Stimulated activated naive B cell treated with anti-CD40 and anti-IgM and Interleukin-4, amounts not matched to agents 10 μg/mL and 1 μg/mL and 100 μg/mL, for 72 hours (primary cell): ENCODE results near the gene OR5B21.

Source experiments
- ATAC-seq, 2 donors: fragments of 150-1000 bp; cut with Tn5 transposase; replicated peaks; 2 replicates each; pipeline ENCODE4 v1.10.0; 2021; ENCODE audit warnings: moderate library complexity in 1 of 2
- DNase-seq: peaks from one replicate; pipeline ENCODE4 v3.0.0; 2021
- H3K27ac Mint-ChIP-seq: one replicate; pipeline ENCODE4 v1.8.0; 2022; ENCODE audit warnings: mild to moderate bottlenecking, mixed read lengths
- H3K27me3 Mint-ChIP-seq, 2 donors: one replicate each; pipeline ENCODE4 v1.8.0; 2022; ENCODE audit warnings: mixed read lengths in 2 of 2
- H3K36me3 Mint-ChIP-seq, 2 donors: one replicate each; pipeline ENCODE4 v1.8.0; 2022; ENCODE audit warnings: mixed read lengths in 2 of 2, mild to moderate bottlenecking in 1 of 2
- H3K4me1 Mint-ChIP-seq, 2 donors: one replicate each; pipeline ENCODE4 v1.8.0; 2022; ENCODE audit warnings: mixed read lengths in 2 of 2, mild to moderate bottlenecking in 1 of 2
- H3K4me3 Mint-ChIP-seq, 2 donors: one replicate each; pipeline ENCODE4 v1.8.0; 2022; ENCODE audit warnings: mild to moderate bottlenecking in 2 of 2, mixed read lengths in 2 of 2, moderate library complexity in 1 of 2
- H3K9me3 Mint-ChIP-seq, 2 donors: one replicate each; pipeline ENCODE4 v1.8.0; 2022; ENCODE audit warnings: mixed read lengths in 2 of 2, mild to moderate bottlenecking in 1 of 2

Gene OR5B21

DNA sequence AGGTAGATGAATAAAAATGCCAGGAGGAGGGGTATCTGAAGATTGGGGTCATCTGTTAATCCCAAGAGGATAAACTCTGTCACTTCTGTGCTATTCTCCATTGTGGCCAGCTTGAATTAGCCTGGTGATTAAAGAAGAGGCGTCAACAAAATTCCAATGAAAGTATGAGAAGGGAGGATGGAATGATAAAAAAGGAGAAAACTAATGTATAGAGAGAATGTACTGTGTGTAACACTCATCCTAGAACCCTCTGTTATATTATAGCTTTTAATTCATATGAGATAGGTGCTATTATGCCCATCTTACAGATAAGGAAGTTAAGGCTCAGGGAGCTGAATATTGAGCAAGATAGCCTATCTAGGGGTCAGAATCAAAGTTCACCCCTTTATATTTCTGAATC lies at the start of gene OR5B21:
Gene OR5B21 (minus strand): TSS at position 101 of the 400 bp plus-strand sequence. CDS start 0 bp downstream, at position 101.
- H3K27ac Mint-ChIP-seq = peak within 1 kb of the TSS; percentile 97
- DNase-seq (no peak), ATAC-seq (no peak)
- H3K4me1 Mint-ChIP-seq = peaks cover 41 to 66% of the 10 kb centered on the region in 2 donors
- peak within 1 kb of the TSS; percentile 64 to 75 for H3K4me3 Mint-ChIP-seq
- peaks cover 9% of the 10 kb centered on the region in 2 donors for H3K9me3 Mint-ChIP-seq
- H3K36me3 Mint-ChIP-seq = peaks cover 43 to 55% of the 10 kb centered on the region in 2 donors
- no peaks in the 10 kb centered on the region for H3K27me3 Mint-ChIP-seq

GRCh38 chr11:58549644-58550043 lies 41.7 kb upstream of the OR5B21 start:
- no peaks in the 10 kb centered on the region for H3K27me3 Mint-ChIP-seq
- no peak for ATAC-seq
- peaks cover 3 to 5% of the 10 kb centered on the region in 2 donors for H3K4me1 Mint-ChIP-seq
- H3K27ac Mint-ChIP-seq = no peak overlapping the region
- peaks cover 60 to 83% of the 10 kb centered on the region in 2 donors for H3K36me3 Mint-ChIP-seq
- H3K9me3 Mint-ChIP-seq = no peaks in the 10 kb centered on the region
- no peak for DNase-seq
- no peak overlapping the region for H3K4me3 Mint-ChIP-seq

- Mint-ChIP-seq H3K4me1 (peaks cover 1 to 5% of the 10 kb centered on the region in 2 donors), H3K36me3 (peaks cover 59 to 81% of the 10 kb centered on the region in 2 donors), H3K27me3 (no peaks in the 10 kb centered on the region), H3K4me3 (no peak overlapping the region), H3K27ac (no peak overlapping the region), H3K9me3 (no peaks in the 10 kb centered on the region)
- ATAC-seq (no peak), DNase-seq (no peak)
These were observed 38.9 kb upstream of the OR5B21 start for GRCh38 chr11:58546841-58547240.

DNA sequence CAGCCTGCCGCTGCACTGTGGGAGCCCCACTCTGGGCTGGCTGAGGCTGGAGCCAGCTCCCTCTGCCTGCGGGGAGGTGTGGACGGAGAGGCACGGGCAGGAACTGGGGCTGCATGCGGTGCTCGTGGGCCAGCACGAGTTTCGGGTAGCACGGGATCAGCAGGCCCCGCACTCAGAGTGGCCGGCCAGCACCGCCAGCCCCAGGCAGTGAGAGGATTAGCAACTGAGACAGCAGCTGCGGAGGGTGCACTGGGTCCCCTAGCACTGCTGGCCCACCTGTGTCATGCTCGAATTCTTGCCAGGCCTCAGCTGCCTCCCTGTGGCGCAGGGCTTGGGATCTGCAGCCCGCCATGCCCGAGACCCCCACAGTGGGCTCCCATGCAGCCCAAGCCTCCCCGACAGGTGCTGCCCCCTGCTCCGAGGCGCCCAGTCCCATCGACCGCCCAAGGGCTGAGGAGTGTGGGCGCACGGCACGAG lies 24.0 kb upstream of the OR5B21 start:
- Mint-ChIP-seq H3K9me3 (peaks cover 2 to 6% of the 10 kb centered on the region in 2 donors), H3K4me1 (peaks cover 36 to 55% of the 10 kb centered on the region in 2 donors), H3K27me3 (no peaks in the 10 kb centered on the region), H3K36me3 (peaks cover 75 to 86% of the 10 kb centered on the region in 2 donors), H3K4me3 (no peak overlapping the region), H3K27ac (no peak overlapping the region)
- DNase-seq = no peak
- peak in 1 of 2 donors; percentile 33 for ATAC-seq

DNA sequence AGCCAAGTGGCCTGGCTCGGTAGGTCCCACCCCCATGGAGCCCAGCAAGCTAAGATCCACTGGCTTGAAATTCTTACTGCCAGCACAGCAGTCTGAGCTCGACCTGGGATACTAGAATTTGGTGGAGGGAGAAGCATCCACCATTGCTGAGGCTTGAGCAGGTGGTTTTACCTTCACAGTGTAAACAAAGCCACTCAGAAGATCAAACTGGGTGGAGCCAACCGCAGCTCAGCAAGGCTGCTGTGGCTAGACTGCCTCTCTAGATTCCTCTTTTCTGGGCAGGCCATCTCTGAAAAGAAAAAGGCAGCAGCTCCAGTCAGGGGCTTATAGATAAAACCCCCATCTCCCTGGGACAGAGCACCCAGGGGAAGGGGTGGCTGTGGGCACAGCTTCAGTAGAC lies 22.3 kb upstream of the OR5B21 start:
- peaks cover 4 to 9% of the 10 kb centered on the region in 2 donors for H3K9me3 Mint-ChIP-seq
- DNase-seq (no peak), ATAC-seq (no peak)
- no peak overlapping the region for H3K4me3 Mint-ChIP-seq
- H3K36me3 Mint-ChIP-seq = peaks cover 67 to 77% of the 10 kb centered on the region in 2 donors
- H3K27me3 Mint-ChIP-seq = no peaks in the 10 kb centered on the region
- H3K4me1 Mint-ChIP-seq = peaks cover 31 to 55% of the 10 kb centered on the region in 2 donors
- H3K27ac Mint-ChIP-seq = peak overlapping the region; percentile 42

- H3K36me3 Mint-ChIP-seq = peaks cover 47 to 69% of the 10 kb centered on the region in 2 donors
- peak overlapping the region; percentile 22 to 53 for H3K4me3 Mint-ChIP-seq
- peaks cover 31 to 70% of the 10 kb centered on the region in 2 donors for H3K4me1 Mint-ChIP-seq
- ATAC-seq (no peak), DNase-seq (no peak)
- no peaks in the 10 kb centered on the region for H3K27me3 Mint-ChIP-seq
- peaks cover 4 to 9% of the 10 kb centered on the region in 2 donors for H3K9me3 Mint-ChIP-seq
- peak overlapping the region; percentile 96 for H3K27ac Mint-ChIP-seq
These were observed 19.5 kb upstream of the OR5B21 start for GRCh38 chr11:58527429-58527828.

- Mint-ChIP-seq H3K36me3 (peaks cover 46 to 73% of the 10 kb centered on the region in 2 donors), H3K27ac (peak overlapping the region; percentile 96), H3K4me3 (peak overlapping the region; percentile 12 to 41), H3K9me3 (peaks cover 4 to 9% of the 10 kb centered on the region in 2 donors), H3K4me1 (peaks cover 31 to 70% of the 10 kb centered on the region in 2 donors), H3K27me3 (no peaks in the 10 kb centered on the region)
- ATAC-seq = no peak
- DNase-seq = no peak
These were observed 18.8 kb upstream of the OR5B21 start for GRCh38 chr11:58526721-58527120.

DNA sequence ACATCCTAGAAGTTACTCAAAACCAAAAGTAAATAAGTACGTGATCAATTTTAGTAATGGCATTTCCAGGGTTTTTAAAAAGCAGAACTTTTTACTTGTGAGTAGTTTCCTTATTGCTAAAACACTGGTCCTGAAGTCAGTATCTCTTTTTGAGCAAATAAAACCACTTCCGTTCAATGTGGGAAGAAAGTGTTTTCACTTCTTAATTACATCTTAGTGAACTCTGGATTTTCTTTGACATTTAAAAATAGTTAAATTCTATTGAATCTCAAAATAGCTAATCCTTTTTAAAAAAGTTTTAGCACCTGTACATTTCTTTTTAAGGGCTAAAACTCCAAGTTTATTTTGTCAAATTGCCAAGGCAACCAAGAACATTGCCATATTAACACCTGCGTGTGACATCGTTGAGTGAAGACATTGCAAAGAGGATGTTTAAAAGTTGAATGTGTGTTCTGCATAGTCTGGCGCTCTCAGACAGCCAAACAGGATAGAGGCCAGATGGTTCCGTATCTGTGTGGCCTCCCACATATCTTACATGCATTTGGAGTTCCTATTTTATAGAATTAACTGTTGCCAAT lies 17.2 kb upstream of the OR5B21 start:
- H3K36me3 Mint-ChIP-seq = peaks cover 35 to 66% of the 10 kb centered on the region in 2 donors
- peak overlapping the region; percentile 96 for H3K27ac Mint-ChIP-seq
- peak overlapping the region in 1 of 2 donors; percentile 63 for H3K4me3 Mint-ChIP-seq
- peaks cover 4 to 9% of the 10 kb centered on the region in 2 donors for H3K9me3 Mint-ChIP-seq
- peaks cover 26 to 58% of the 10 kb centered on the region in 2 donors for H3K4me1 Mint-ChIP-seq
- H3K27me3 Mint-ChIP-seq = no peaks in the 10 kb centered on the region
- peak; percentile 89 to 91 for ATAC-seq
- DNase-seq = peak; percentile 72

DNA sequence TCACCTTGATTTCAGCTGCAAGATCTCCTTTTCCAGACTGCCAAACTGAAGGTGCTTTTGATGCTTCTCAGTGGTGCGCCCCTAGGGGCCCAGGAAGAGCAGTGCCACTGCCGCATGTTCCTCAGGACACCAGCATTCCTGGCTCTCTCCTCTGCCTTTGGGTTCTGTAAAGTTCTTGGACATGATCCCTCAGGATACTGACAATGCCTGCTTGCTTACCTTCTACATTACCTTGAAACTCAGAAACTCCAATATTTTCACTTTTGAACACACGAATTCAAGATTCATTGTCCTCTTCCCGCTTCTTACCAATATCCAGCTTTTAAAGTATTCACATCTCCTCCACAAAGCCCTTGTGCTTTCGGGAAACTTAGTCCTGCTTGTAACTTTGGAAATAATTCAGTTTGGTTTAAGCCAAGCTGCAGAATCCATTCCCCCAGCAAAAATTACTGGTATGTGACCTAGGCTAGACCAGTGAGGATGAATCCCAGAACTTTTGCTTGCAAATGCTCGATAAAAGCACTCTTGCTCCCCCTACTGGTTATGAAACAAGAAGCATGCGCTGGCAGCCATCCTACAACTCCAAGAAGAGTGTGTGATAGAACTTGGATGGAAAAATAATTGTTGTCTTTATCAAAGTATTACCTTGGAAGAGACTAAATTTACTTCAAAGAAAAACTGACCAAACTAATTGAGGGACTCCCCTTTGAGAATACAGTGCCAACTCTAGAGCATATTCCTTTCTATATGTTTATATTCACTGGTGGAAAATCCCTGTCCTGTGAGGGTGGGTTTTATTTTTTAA lies 16.5 kb upstream of the OR5B21 start:
- H3K36me3 Mint-ChIP-seq = peaks cover 37 to 61% of the 10 kb centered on the region in 2 donors
- H3K4me3 Mint-ChIP-seq = peak overlapping the region; percentile 79 to 81
- peaks cover 4 to 9% of the 10 kb centered on the region in 2 donors for H3K9me3 Mint-ChIP-seq
- ATAC-seq (peak; percentile 51 to 59), DNase-seq (peak; percentile 75)
- H3K4me1 Mint-ChIP-seq = peaks cover 26 to 58% of the 10 kb centered on the region in 2 donors
- H3K27me3 Mint-ChIP-seq = no peaks in the 10 kb centered on the region
- peak overlapping the region; percentile 96 for H3K27ac Mint-ChIP-seq

- H3K27me3 Mint-ChIP-seq = no peaks in the 10 kb centered on the region
- DNase-seq (no peak), ATAC-seq (peak; percentile 68 to 73)
- no peak overlapping the region for H3K4me3 Mint-ChIP-seq
- H3K9me3 Mint-ChIP-seq = no peaks in the 10 kb centered on the region
- peaks cover 16 to 27% of the 10 kb centered on the region in 2 donors for H3K4me1 Mint-ChIP-seq
- H3K27ac Mint-ChIP-seq = peak overlapping the region; percentile 10
- H3K36me3 Mint-ChIP-seq = peaks cover 25 to 40% of the 10 kb centered on the region in 2 donors
These were observed 6.0 kb upstream of the OR5B21 start for GRCh38 chr11:58513747-58514367.

GRCh38 chr11:58511636-58512035 lies 3.7 kb upstream of the OR5B21 start:
- Mint-ChIP-seq H3K4me3 (no peak overlapping the region), H3K4me1 (peaks cover 30 to 44% of the 10 kb centered on the region in 2 donors), H3K9me3 (peaks cover 9% of the 10 kb centered on the region in 2 donors), H3K27me3 (no peaks in the 10 kb centered on the region), H3K27ac (peak overlapping the region; percentile 42), H3K36me3 (peaks cover 28 to 41% of the 10 kb centered on the region in 2 donors)
- ATAC-seq (no peak), DNase-seq (no peak)

DNA sequence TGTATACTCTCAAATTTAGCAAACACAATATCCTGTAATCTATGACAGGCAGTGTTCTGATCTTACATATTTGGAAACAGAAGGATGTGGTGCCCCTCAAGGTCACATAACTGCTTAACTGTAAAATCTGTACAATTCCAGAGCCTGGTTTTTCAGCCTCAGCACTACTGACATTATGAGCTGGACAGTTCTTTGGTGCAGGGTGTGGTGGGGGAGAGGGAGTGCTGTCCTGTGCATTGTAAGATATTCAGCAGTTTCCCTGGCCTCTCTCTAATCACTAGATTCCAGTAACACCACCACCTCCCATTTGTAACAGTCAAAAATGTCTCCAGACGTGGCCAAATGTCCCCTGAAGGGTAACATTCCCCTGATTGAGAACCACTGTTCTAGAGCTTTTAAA lies 1.8 kb upstream of the OR5B21 start:
- H3K9me3 Mint-ChIP-seq = peaks cover 9% of the 10 kb centered on the region in 2 donors
- ATAC-seq (no peak), DNase-seq (no peak)
- peaks cover 31 to 47% of the 10 kb centered on the region in 2 donors for H3K36me3 Mint-ChIP-seq
- H3K27me3 Mint-ChIP-seq = no peaks in the 10 kb centered on the region
- H3K4me1 Mint-ChIP-seq = peaks cover 39 to 62% of the 10 kb centered on the region in 2 donors
- H3K27ac Mint-ChIP-seq = peak overlapping the region; percentile 47
- H3K4me3 Mint-ChIP-seq = no peak overlapping the region

DNA sequence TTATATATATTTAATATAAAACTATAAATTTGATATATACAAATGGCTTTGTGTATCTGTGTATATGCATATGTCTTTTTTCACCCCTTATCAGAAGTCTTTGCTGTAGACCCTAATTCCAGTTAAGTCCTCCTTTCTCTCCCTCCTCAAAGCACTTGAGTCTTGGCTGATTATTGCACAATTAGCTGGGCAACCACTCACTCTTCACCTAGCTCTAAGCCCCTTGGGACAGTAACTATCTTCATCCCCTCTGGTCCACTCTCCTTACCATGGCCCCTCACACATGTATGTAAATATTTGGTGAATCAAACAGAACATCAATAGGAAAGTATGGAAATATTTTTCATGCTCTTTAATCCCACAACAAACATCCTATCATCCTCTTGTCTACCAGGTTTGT lies 909 bp upstream of the OR5B21 start:
- Mint-ChIP-seq H3K27me3 (no peaks in the 10 kb centered on the region), H3K4me3 (no peak overlapping the region), H3K27ac (peak overlapping the region; percentile 72), H3K36me3 (peaks cover 37 to 51% of the 10 kb centered on the region in 2 donors), H3K9me3 (peaks cover 9% of the 10 kb centered on the region in 2 donors), H3K4me1 (peaks cover 40 to 67% of the 10 kb centered on the region in 2 donors)
- DNase-seq = no peak
- no peak for ATAC-seq

GRCh38 chr11:58507355-58507754 lies 550 bp downstream of the OR5B21 start:
- Mint-ChIP-seq H3K27ac (peak overlapping the region; percentile 97), H3K4me1 (peaks cover 46 to 70% of the 10 kb centered on the region in 2 donors)

More at GRCh38 chr11:58507355-58507754, 550 bp downstream of the OR5B21 start:
- ATAC-seq (peak; percentile 63), DNase-seq (peak; percentile 58)
- H3K27me3 Mint-ChIP-seq = no peaks in the 10 kb centered on the region
- H3K4me3 Mint-ChIP-seq = peak overlapping the region; percentile 64 to 75
- peaks cover 9% of the 10 kb centered on the region in 2 donors for H3K9me3 Mint-ChIP-seq
- H3K36me3 Mint-ChIP-seq = peaks cover 48 to 61% of the 10 kb centered on the region in 2 donors
